ENCODE measurements around the gene NSMCE4A.
A peak's percentile ranks its signal among the peaks of the same experiment; 100 is the strongest.
"Not testable (repeated sequence)": the region's sequence is repeated elsewhere in the genome, so short reads cannot be mapped to it uniquely, and the experiment has no call there.

NSMCE4A gene

GRCh38 chr10:122018951-122019413 lies 44.0 kb upstream of the NSMCE4A start:
- no peak for TF ChIP-seq CTCF (IDR thresholded peaks at IDR 0.05; ENCODE audit: low read depth, low read length)
- DNase-seq (ENCODE audit: low read depth in 2 of 2): no peak
- no peak overlapping the region for H3K4me3 ChIP-seq (replicated peaks in 1 of 2; ENCODE audit: low read depth in 2 of 2, low read length in 2 of 2)

- no peak overlapping the region for H3K4me3 ChIP-seq (replicated peaks in 1 of 2; ENCODE audit: low read depth in 2 of 2, low read length in 2 of 2)
- DNase-seq (ENCODE audit: low read depth in 2 of 2): no peak
- no peak for TF ChIP-seq CTCF (IDR thresholded peaks at IDR 0.05; ENCODE audit: low read depth, low read length)
Observed at GRCh38 chr10:122018491-122018890, 43.5 kb upstream of the NSMCE4A start.

GRCh38 chr10:122017926-122018325 lies 42.9 kb upstream of the NSMCE4A start:
- DNase-seq (ENCODE audit: low read depth in 2 of 2); H3K4me3 ChIP-seq (replicated peaks in 1 of 2; ENCODE audit: low read depth in 2 of 2, low read length in 2 of 2): not testable (repeated sequence)

DNA sequence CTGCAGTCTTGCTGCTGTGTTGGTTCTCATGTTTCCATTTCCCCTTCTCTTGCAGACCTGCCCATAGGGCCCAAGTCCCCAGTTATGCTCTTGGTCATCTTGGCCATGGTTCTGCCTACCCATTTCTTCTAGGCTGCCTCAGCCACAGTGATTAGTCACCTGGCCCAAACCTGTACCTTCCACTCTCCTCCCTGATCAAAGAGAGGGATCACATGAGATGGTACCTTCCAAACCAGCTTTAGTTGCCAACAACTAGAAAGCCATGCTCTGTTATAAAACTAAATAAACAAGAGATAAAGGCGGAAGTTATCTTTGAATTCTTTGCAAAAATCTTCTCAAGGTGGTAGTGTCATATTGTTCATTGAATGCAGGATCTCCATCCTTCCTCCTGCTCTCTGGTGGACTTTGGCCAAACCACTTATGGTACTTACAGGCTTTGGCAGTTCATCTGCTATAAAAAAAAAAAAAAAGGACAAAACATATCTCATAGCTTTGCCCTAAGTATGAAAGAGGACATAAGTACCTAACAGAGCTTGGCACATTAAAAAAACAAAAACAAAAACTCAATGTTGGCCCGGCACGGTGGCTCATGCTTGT lies 39.7 kb upstream of the NSMCE4A start:
- DNase-seq (ENCODE audit: low read depth in 2 of 2): no peak
- no peak overlapping the region for H3K4me3 ChIP-seq (replicated peaks in 1 of 2; ENCODE audit: low read depth in 2 of 2, low read length in 2 of 2)
- no peak for TF ChIP-seq CTCF (IDR thresholded peaks at IDR 0.05; ENCODE audit: low read depth, low read length)

- H3K4me3 ChIP-seq (replicated peaks in 1 of 2; ENCODE audit: low read depth in 2 of 2, low read length in 2 of 2): no peak overlapping the region
- no peak for DNase-seq (ENCODE audit: low read depth in 2 of 2)
- no peak for TF ChIP-seq CTCF (IDR thresholded peaks at IDR 0.05; ENCODE audit: low read depth, low read length)
Observed at GRCh38 chr10:122013311-122013780, 38.3 kb upstream of the NSMCE4A start.

GRCh38 chr10:122012731-122013130 lies 37.7 kb upstream of the NSMCE4A start:
- no peak for TF ChIP-seq CTCF (IDR thresholded peaks at IDR 0.05; ENCODE audit: low read depth, low read length)
- H3K4me3 ChIP-seq (replicated peaks in 1 of 2; ENCODE audit: low read depth in 2 of 2, low read length in 2 of 2): no peak overlapping the region
- no peak for DNase-seq (ENCODE audit: low read depth in 2 of 2)

DNA sequence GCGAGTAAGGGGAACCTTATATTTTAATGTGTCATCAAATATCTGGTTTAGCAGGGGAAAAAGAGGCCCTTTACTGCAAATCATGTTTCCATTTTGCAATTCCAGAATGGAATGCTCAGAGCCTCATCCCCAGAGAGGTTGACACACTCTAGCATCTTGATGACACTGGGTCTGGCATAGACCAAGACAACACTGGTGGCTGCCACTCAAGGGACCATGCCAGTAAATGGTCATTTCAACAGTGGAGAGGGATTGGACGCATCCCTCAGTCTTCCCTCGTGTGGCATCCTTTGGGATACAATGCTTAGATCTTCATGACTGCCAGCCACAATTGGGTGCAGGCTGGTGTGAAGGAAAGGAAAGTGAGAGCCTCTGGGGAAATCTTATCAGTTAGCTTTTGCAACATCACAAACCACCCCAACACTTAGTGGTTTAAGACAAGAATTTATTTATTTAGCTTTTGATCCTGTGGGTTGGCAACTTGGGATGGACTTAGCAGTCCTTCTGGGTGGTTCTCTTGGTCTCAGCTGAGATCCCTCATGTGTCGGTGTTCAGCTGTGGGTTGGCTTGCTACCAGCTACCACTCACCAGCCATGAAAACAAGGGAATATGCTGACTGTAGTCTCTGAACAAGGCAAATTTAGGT lies 35.5 kb upstream of the NSMCE4A start:
- TF ChIP-seq CTCF (IDR thresholded peaks at IDR 0.05; ENCODE audit: low read depth, low read length): no peak
- H3K4me3 ChIP-seq (replicated peaks in 1 of 2; ENCODE audit: low read depth in 2 of 2, low read length in 2 of 2): no peak overlapping the region
- peak; percentile 5 to 52 for DNase-seq (ENCODE audit: low read depth in 2 of 2)
